Activated CD4-positive, alpha-beta T cell treated with anti-CD3 and anti-CD28 coated beads, Interleukin-2, amount 50 U/mL, for 48 hours (primary cell): ENCODE measurements around the gene STMND1.
A peak's percentile ranks its signal among the peaks of the same experiment; 100 is the strongest.
"Not testable (repeated sequence)": the region's sequence is repeated elsewhere in the genome, so short reads cannot be mapped to it uniquely, and the experiment has no call there.

Experiments used
- DNase-seq, 2 experiments: peaks; one replicate each; pipeline ENCODE4 v3.0.0-alpha.2; 2020

Gene STMND1

GRCh38 chr6:17101422-17102257 is at the start of gene STMND1:
STMND1 (plus strand) TSS chr6:17102050; CDS start chr6:17102258, 208 bp downstream.
- peak in 1 of 2 experiments; percentile 9 for DNase-seq

- no peak for DNase-seq
Observed at GRCh38 chr6:17054647-17055046, 47.2 kb upstream of the STMND1 start.

GRCh38 chr6:17057322-17057721 is 44.5 kb upstream of the STMND1 start:
- no peak for DNase-seq

DNA sequence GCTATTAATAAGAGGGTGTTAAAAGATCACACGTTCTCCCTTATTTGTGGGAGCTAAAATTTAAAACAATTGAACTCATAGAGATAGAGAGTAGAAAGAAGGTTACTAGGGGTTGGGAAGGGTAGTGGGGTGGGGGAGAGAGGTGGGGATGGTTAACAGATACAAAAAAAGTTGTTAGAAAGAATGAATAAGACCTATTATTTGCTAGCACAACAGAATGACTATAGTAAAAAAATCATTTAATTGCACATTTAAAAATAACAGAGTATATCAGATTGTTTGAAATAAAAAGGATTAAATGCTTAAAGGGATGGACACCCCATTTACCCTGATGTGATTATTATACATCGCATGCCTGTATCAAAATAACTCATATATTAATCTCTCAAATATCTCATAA is 43.3 kb upstream of the STMND1 start:
- no peak for DNase-seq

DNA sequence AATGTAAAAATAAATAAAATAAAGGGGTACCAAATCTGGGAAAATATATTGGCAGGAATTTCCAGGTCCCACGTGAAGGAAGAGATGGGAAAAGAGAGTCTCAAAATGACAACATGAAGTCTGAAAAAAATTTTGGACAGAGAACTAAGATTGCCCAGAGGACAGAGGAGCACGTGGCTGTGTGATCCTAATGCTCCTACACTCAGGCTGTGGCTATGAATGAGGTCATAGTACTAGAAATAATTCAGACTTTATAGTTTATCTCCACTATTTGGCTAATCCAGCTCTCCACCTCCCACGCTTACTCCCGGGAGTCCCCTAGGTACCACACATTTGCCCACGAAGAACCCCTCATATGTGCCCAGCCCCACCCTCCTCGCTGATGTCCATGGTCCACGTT is 42.8 kb upstream of the STMND1 start:
- DNase-seq: no peak

- no peak for DNase-seq
Observed at GRCh38 chr6:17059850-17060249, 42.0 kb upstream of the STMND1 start.

- no peak for DNase-seq
Observed at GRCh38 chr6:17061097-17061496, 40.8 kb upstream of the STMND1 start.

GRCh38 chr6:17062871-17063440 is 38.9 kb upstream of the STMND1 start:
- no peak for DNase-seq

DNA sequence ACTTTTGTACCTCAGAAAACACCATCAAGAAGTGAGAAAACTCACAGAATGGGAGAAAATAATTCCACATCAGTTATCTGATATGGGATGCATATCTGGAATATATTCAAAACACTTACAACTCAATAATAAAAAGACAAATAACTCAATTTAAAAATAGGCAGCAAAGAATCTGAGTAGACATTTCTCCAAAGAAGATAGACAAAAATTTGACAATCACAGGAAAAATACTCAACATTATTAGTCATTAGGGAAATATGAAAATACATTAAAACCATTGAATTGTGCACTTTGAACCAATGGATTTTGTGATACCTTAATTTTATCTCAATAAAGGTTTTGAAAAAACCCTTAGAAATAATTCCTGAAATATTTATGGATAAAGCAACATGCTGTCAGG is 36.9 kb upstream of the STMND1 start:
- DNase-seq: no peak

- no peak for DNase-seq
Observed at GRCh38 chr6:17066610-17067009, 35.2 kb upstream of the STMND1 start.

GRCh38 chr6:17068972-17069371 is 32.9 kb upstream of the STMND1 start:
- not testable (repeated sequence) for DNase-seq

- DNase-seq: not testable (repeated sequence)
Observed at GRCh38 chr6:17070400-17070799, 31.4 kb upstream of the STMND1 start.

GRCh38 chr6:17073596-17073995 is 28.3 kb upstream of the STMND1 start:
- not testable (repeated sequence) for DNase-seq

DNA sequence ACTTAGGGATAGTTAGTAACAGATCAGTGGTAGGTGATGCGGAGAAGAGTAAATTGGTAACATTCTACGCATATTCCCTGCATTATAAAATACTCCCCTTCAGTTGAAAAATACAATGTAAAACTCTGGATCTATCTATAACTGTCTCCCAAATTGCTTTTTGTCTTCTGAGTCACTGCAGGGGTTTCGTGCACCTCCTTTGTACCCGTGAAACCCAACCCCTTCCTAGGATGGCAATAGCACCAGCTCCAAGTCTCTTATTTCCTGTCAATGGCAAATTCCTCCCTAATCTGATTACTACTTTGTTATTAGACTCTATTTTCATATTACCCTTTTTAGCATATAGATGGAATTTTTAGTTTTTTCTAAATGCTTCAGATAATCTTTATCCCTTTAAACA is 20.6 kb upstream of the STMND1 start:
- no peak for DNase-seq

DNA sequence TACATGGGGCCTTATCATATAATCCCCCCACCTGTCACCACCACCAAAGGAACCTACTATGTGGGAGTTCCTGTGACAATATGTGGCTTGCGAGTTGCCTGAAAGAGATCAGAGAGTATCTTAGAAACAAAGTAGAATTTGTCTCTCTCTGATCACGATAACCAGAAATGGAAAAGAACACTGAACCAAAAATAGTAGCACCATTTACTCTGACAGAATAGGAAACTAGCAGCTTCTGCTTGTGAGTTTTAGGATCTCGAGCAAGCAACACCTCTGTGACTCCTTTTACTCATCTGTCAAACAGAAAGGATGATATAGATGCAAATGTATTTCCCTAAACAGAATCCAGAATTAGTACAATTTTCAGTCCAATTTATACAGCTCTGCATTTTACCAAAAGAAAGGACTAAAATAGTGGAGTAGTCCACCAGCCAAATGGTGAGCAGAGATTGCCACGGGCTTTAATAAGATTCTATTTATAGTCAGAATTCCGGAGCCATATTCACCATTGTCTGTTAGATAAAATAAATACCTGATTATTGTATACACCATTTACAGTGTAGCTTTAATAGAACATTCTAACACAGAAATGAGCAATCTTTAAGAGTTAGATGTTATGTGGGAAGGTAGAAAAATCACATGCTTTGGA is 19.9 kb upstream of the STMND1 start:
- DNase-seq: no peak

DNA sequence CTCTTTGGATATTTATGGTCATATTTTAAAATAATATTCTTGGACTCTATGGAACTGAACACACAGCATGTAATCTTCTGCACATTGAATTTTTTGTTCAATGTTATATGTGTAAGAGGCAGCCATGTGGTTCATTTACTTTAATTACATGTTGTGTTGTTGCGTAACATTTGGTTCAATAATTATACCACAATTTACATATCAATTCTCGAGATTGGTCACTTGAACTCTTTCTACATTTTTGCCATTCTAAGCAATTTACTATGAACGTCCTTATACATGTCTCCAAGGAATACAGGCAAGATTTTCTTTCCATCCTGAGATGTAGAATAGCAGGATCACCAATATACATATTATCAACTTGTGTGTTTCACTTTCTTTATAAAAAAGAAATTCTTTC is 18.5 kb upstream of the STMND1 start:
- no peak for DNase-seq

DNA sequence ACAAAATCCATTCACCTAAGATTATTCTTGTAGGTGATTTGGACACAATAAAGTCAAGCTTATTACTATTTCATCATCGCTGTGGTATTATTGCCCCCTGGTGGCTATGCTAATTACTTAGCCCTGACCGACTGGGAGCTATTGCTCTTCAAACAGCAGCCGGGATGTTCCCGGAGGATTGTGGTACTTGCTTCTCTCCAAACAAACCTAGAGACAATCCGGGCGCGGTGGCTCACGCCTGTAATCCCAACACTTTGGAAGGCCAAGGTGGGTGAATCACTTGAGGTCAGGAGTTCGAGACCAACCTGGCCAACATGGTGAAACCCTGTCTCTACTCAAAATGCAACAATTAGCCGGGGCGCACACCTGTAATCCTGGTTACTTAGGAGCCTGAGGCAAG is 15.4 kb upstream of the STMND1 start:
- peak in 1 of 2 experiments; percentile 33 for DNase-seq

DNA sequence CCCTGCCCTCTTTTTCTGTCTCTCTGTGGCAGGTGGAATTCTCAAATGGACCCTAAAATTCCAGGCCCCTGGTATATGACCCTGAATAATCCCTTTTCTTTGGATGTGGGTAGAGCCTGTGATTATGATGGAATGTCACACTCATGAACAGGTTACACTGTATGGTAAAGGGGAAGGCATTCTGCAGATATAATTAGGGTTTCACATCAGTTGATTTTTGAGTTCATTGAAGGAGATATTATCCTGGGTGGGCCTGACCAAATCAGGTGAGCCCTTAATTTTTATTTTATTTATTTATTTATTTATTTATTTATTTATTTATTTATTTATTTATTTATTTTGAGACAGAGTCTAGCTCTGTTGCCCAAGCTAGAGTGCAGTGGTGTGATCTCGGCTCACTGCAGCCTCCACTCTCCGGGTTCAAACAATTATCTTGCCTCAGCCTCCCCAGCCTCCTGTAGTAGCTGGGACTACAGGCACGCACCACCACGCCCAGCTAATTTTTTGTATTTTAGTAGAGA is 13.7 kb upstream of the STMND1 start:
- no peak for DNase-seq

- no peak for DNase-seq
Observed at GRCh38 chr6:17091122-17091521, 10.7 kb upstream of the STMND1 start.

DNA sequence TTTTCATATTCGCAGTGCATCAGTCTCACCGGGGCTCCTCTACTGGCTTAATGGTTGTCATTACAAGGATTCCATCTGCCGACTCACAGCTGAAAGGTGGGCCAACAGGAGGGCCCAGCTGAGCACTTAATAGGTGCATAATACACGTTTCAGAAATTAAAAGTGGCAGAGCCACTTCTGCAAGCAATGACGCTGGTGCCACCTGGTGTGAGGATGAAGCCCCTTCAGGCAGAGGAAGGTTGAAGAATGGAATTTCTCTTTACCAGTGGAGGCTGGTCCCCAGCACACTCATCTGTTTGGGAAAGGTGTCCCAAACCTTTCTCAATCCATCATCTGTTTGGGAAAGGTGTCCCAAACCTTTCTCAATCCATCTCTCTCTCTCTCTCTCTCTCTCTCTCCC is 8.2 kb upstream of the STMND1 start:
- peak in 1 of 2 experiments; percentile 6 for DNase-seq

DNA sequence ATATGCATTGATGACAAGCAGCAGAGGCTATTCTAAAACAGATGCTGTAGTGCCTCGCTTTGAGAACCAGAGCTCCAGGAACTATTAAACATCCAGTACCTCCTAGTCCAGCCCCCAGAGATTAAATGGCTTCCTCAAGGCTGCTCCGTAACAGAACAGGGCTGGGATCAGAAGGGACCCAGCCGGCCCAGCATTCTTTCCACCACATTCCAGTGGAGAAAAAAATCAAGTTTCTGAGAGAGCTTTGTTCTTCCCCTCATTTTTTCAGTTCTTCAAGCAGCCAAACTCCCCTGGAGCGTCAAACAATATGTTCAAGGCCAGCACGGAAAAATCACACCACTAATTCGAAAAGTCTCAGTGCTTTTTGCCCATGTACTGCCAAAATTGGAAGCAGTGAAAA is 5.8 kb upstream of the STMND1 start:
- no peak for DNase-seq

DNA sequence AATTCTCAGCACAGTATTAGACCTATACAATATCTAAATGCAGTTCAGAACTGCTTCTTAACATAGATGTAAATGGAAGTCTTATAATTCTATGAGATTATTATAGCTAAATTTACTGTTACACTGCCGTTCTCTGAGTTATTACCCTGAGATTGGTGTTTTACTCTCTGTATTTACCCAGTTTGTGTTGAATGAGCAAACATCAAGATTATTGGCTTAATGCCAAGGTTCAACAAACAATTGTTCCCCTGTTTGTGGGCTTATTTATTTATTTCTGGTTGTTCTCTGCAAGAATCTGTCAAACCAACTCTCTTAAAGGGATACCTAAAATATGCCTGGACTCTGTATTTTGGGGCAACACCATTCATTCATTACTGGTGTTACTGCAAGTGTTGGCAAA is 5.2 kb upstream of the STMND1 start:
- no peak for DNase-seq

DNA sequence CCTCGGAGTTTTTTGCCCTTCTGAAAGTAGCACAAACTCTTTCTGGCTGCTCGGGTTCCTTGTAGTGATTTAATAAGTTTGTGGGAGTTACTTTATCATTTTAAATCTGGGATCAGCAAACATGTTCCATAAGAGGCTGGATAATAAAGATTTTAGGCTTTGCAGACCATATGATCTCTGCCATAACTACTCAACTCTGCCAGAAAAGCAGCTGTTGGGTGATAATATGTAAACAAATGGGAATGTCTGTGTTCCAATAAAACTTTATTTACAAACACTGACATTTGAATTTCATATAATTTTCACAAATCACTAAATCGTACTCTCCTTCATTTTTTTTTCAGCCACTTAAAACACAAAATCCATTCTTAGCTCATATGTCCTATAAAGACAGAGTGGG is 3.9 kb upstream of the STMND1 start:
- no peak for DNase-seq

- no peak for DNase-seq
Observed at GRCh38 chr6:17098538-17098937, 3.3 kb upstream of the STMND1 start.
